ENCODE data around the gene FAM78B.

Gene FAM78B

GRCh38 chr1:166116026-166116425 lies 50.8 kb downstream of the FAM78B start:
- TF ChIP-seq POLR2A (IDR thresholded peaks at IDR 0.05; ENCODE audit: low read depth, low read length), result no peak
- no peak for TF ChIP-seq POLR2AphosphoS5 (IDR thresholded peaks at IDR 0.05; ENCODE audit: low read depth, low read length)
- no peak for TF ChIP-seq TAF1 (IDR thresholded peaks at IDR 0.05; ENCODE audit: borderline replicate concordance, low read depth, low read length)
- no peak for DNase-seq (ENCODE audit: insufficient read length)
- no peak for FAIRE-seq

GRCh38 chr1:166114419-166114818 lies 52.4 kb downstream of the FAM78B start:
- DNase-seq (ENCODE audit: insufficient read length), result no peak
- no peak for TF ChIP-seq POLR2AphosphoS5 (IDR thresholded peaks at IDR 0.05; ENCODE audit: low read depth, low read length)
- TF ChIP-seq TAF1 (IDR thresholded peaks at IDR 0.05; ENCODE audit: borderline replicate concordance, low read depth, low read length), result no peak
- no peak for TF ChIP-seq POLR2A (IDR thresholded peaks at IDR 0.05; ENCODE audit: low read depth, low read length)
- no peak for FAIRE-seq

- TF ChIP-seq POLR2A (IDR thresholded peaks at IDR 0.05; ENCODE audit: low read depth, low read length) (no peak), POLR2AphosphoS5 (IDR thresholded peaks at IDR 0.05; ENCODE audit: low read depth, low read length) (no peak), TAF1 (IDR thresholded peaks at IDR 0.05; ENCODE audit: borderline replicate concordance, low read depth, low read length) (no peak)
- FAIRE-seq (no peak), DNase-seq (ENCODE audit: insufficient read length) (no peak)
Observed at GRCh38 chr1:166113630-166114029, 53.2 kb downstream of the FAM78B start.

GRCh38 chr1:166113031-166113430 lies 53.8 kb downstream of the FAM78B start:
- TF ChIP-seq TAF1 (IDR thresholded peaks at IDR 0.05; ENCODE audit: borderline replicate concordance, low read depth, low read length) (no peak), POLR2A (IDR thresholded peaks at IDR 0.05; ENCODE audit: low read depth, low read length) (no peak), POLR2AphosphoS5 (IDR thresholded peaks at IDR 0.05; ENCODE audit: low read depth, low read length) (no peak)
- no peak for DNase-seq (ENCODE audit: insufficient read length)
- FAIRE-seq, result no peak

- no peak for DNase-seq (ENCODE audit: insufficient read length)
- FAIRE-seq, result no peak
- TF ChIP-seq POLR2A (IDR thresholded peaks at IDR 0.05; ENCODE audit: low read depth, low read length), result no peak
- TF ChIP-seq POLR2AphosphoS5 (IDR thresholded peaks at IDR 0.05; ENCODE audit: low read depth, low read length), result no peak
- no peak for TF ChIP-seq TAF1 (IDR thresholded peaks at IDR 0.05; ENCODE audit: borderline replicate concordance, low read depth, low read length)
Observed at GRCh38 chr1:166112425-166112824, 54.4 kb downstream of the FAM78B start.

- DNase-seq (ENCODE audit: insufficient read length) (no peak), FAIRE-seq (no peak)
- TF ChIP-seq POLR2A (IDR thresholded peaks at IDR 0.05; ENCODE audit: low read depth, low read length), result no peak
- no peak for TF ChIP-seq TAF1 (IDR thresholded peaks at IDR 0.05; ENCODE audit: borderline replicate concordance, low read depth, low read length)
- TF ChIP-seq POLR2AphosphoS5 (IDR thresholded peaks at IDR 0.05; ENCODE audit: low read depth, low read length), result no peak
Observed at GRCh38 chr1:166111430-166111829, 55.4 kb downstream of the FAM78B start.

GRCh38 chr1:166090244-166090643 lies 76.6 kb downstream of the FAM78B start:
- FAIRE-seq, result no peak
- no peak for TF ChIP-seq POLR2AphosphoS5 (IDR thresholded peaks at IDR 0.05; ENCODE audit: low read depth, low read length)
- TF ChIP-seq POLR2A (IDR thresholded peaks at IDR 0.05; ENCODE audit: low read depth, low read length), result no peak
- TF ChIP-seq TAF1 (IDR thresholded peaks at IDR 0.05; ENCODE audit: borderline replicate concordance, low read depth, low read length), result no peak
- DNase-seq (ENCODE audit: insufficient read length), result no peak

GRCh38 chr1:166089804-166090203 lies 77.0 kb downstream of the FAM78B start:
- FAIRE-seq (no peak), DNase-seq (ENCODE audit: insufficient read length) (peak; percentile 25)
- TF ChIP-seq TAF1 (IDR thresholded peaks at IDR 0.05; ENCODE audit: borderline replicate concordance, low read depth, low read length), result no peak
- no peak for TF ChIP-seq POLR2A (IDR thresholded peaks at IDR 0.05; ENCODE audit: low read depth, low read length)
- no peak for TF ChIP-seq POLR2AphosphoS5 (IDR thresholded peaks at IDR 0.05; ENCODE audit: low read depth, low read length)

GRCh38 chr1:166088572-166088955 lies 78.2 kb downstream of the FAM78B start:
- TF ChIP-seq POLR2AphosphoS5 (IDR thresholded peaks at IDR 0.05; ENCODE audit: low read depth, low read length), result no peak
- no peak for TF ChIP-seq POLR2A (IDR thresholded peaks at IDR 0.05; ENCODE audit: low read depth, low read length)
- TF ChIP-seq TAF1 (IDR thresholded peaks at IDR 0.05; ENCODE audit: borderline replicate concordance, low read depth, low read length), result no peak
- FAIRE-seq, result no peak
- no peak for DNase-seq (ENCODE audit: insufficient read length)

GRCh38 chr1:166087734-166088571 lies 78.8 kb downstream of the FAM78B start:
- no peak for TF ChIP-seq TAF1 (IDR thresholded peaks at IDR 0.05; ENCODE audit: borderline replicate concordance, low read depth, low read length)
- TF ChIP-seq POLR2AphosphoS5 (IDR thresholded peaks at IDR 0.05; ENCODE audit: low read depth, low read length), result no peak
- TF ChIP-seq POLR2A (IDR thresholded peaks at IDR 0.05; ENCODE audit: low read depth, low read length), result no peak
- DNase-seq (ENCODE audit: insufficient read length) (no peak), FAIRE-seq (no peak)

GRCh38 chr1:166086113-166086883 lies 80.5 kb downstream of the FAM78B start:
- TF ChIP-seq TAF1 (IDR thresholded peaks at IDR 0.05; ENCODE audit: borderline replicate concordance, low read depth, low read length) (no peak), POLR2A (IDR thresholded peaks at IDR 0.05; ENCODE audit: low read depth, low read length) (no peak), POLR2AphosphoS5 (IDR thresholded peaks at IDR 0.05; ENCODE audit: low read depth, low read length) (no peak)
- DNase-seq (ENCODE audit: insufficient read length) (no peak), FAIRE-seq (no peak)
